ENCODE results near the gene NECTIN1. TPM values are rescaled to one million over a fixed set of nuclear protein-coding genes. Genes with fewer than 3 reads are reported as not detected.

NECTIN1 gene
- total and polyA plus RNA-seq, 2 donors (not counting 3 experiments of a cell fraction or from before 2014, with no cell fraction given): 10.8 to 23.6 TPM

DNA sequence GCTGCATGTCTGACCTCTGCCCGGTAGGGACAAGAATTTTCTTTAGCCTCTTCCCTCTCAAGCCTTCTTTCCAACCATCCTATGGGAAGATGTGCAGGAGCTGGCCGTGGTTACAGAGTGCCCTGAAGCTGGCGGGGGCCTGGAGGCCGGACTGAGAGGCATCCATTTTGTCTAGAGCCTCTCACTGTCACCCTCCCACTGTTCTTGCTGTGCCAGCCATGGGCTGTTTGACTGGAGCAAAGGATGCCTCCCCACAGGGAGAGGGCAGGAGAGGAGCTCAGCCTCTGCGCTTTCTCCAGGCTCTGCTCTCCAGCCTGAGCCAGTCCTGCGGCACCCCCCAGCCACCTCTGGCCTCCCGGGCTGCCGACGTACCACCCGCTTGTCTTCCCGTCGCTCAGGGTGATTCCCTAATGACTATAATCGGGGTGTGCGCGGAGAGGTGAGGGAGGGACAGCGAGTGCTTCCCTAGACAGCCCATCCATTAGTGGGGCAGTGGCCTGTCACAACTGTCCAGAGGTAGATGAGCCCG is 123.8 kb downstream of the NECTIN1 start:
- Histone ChIP-seq H3K9me1 (replicated peaks; ENCODE audit: control insufficient read depth, extremely low read depth, insufficient read depth, low read length) (no peaks in the 10 kb centered on the region), H4K20me1 (replicated peaks; ENCODE audit: control insufficient read depth, extremely low read depth, insufficient read depth, low read length) (no peaks in the 10 kb centered on the region), H3K79me2 (ENCODE audit: control insufficient read depth, insufficient read depth, low read length) (no peaks in the 10 kb centered on the region), H3K9ac (replicated peaks; ENCODE audit: extremely low read depth, insufficient read depth, low read length) (no peak overlapping the region), H3K4me3 (replicated peaks in 1 of 3; ENCODE audit: insufficient read depth in 1 of 3, low read depth in 1 of 3, low read length in 3 of 3) (no peak overlapping the region), H3K9me3 (replicated peaks; ENCODE audit: control insufficient read depth, insufficient read depth, low read length) (no peaks in the 10 kb centered on the region), H3K27ac (ENCODE audit: insufficient read depth, low read depth, low read length) (no peak overlapping the region), H2AFZ (ENCODE audit: low read depth, low read length) (no peak overlapping the region), H3K36me3 (ENCODE audit: control insufficient read depth in 2 of 2, extremely low read depth in 1 of 2, insufficient read depth in 2 of 2, low read length in 2 of 2) (no peaks in the 10 kb centered on the region), H3K4me1 (ENCODE audit: control insufficient read depth, extremely low read depth, insufficient read depth, low read length) (no peaks in the 10 kb centered on the region), H3K4me2 (ENCODE audit: insufficient read depth, low read length) (no peak overlapping the region), H3K27me3 (ENCODE audit: control insufficient read depth in 2 of 2, insufficient read depth in 2 of 2, low read length in 2 of 2) (peaks cover 0 to 13% of the 10 kb centered on the region in 2 experiments)
- no TSS peak for BruUV-seq (replicated peaks)
- ChIA-PET CTCF (interaction anchor here (0.8 to 3.2 kb wide), 2 partner anchors 20 to 36 kb away, joined by 3 to 9 read pairs; no protein-coding TSS in a partner anchor), POLR2A (no interaction called here)
- FAIRE-seq (no peak), DNase-seq (ENCODE audit: low read depth, low spot score) (no peak)
- dilution Hi-C loops (cut with MboI; ENCODE audit: extremely low pct_ligation_motif_present, low sequenced_read_pairs): no loop called here
- intact Hi-C loops (cut with micrococcal nuclease): no loop called here
- TF ChIP-seq, protein P1, sequence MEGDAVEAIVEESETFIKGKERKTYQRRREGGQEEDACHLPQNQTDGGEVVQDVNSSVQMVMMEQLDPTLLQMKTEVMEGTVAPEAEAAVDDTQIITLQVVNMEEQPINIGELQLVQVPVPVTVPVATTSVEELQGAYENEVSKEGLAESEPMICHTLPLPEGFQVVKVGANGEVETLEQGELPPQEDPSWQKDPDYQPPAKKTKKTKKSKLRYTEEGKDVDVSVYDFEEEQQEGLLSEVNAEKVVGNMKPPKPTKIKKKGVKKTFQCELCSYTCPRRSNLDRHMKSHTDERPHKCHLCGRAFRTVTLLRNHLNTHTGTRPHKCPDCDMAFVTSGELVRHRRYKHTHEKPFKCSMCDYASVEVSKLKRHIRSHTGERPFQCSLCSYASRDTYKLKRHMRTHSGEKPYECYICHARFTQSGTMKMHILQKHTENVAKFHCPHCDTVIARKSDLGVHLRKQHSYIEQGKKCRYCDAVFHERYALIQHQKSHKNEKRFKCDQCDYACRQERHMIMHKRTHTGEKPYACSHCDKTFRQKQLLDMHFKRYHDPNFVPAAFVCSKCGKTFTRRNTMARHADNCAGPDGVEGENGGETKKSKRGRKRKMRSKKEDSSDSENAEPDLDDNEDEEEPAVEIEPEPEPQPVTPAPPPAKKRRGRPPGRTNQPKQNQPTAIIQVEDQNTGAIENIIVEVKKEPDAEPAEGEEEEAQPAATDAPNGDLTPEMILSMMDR (IDR thresholded peaks at IDR 0.05; ENCODE audit: extremely low read depth in 1 of 2, insufficient read depth in 1 of 2, low read depth in 1 of 2, low read length in 2 of 2): no peak
- no peak for TF ChIP-seq GATA2 (IDR thresholded peaks at IDR 0.05; ENCODE audit: insufficient read depth, insufficient read length, low read depth, low read length)
- TF ChIP-seq POLR2AphosphoS5 (IDR thresholded peaks at IDR 0.05; ENCODE audit: insufficient read depth, low read depth, low read length): no peak
- TF ChIP-seq, protein P2, sequence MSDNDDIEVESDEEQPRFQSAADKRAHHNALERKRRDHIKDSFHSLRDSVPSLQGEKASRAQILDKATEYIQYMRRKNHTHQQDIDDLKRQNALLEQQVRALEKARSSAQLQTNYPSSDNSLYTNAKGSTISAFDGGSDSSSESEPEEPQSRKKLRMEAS (IDR thresholded peaks at IDR 0.05; ENCODE audit: insufficient read depth, insufficient read length): no peak
- no peak for TF ChIP-seq FOS (IDR thresholded peaks at IDR 0.05; ENCODE audit: borderline replicate concordance, insufficient read depth, low read length)
- no peak for TF ChIP-seq EZH2 (IDR thresholded peaks at IDR 0.05; ENCODE audit: borderline replicate concordance, low read depth, low read length, severe bottlenecking)
- no peak for TF ChIP-seq JUN (IDR thresholded peaks at IDR 0.05; ENCODE audit: borderline replicate concordance, insufficient read depth, insufficient read length, low read depth)
- no peak for TF ChIP-seq POLR2A (IDR thresholded peaks at IDR 0.05; ENCODE audit: low read depth, low read length)
- TF ChIP-seq MYC (IDR thresholded peaks at IDR 0.05; ENCODE audit: low read depth, low read length): no peak

Measured in endothelial cell of umbilical vein (primary cell).